HG03039 (cell line): ENCODE measurements around the gene TNFSF13.
A peak's percentile ranks its signal among the peaks of the same experiment; 100 is the strongest.

Source experiments
- ATAC-seq: cut with Tn5 transposase; IDR thresholded peaks from one replicate; pipeline ENCODE4 v1.9.1; 2021; ENCODE audit warnings: mild to moderate bottlenecking, moderate library complexity; ENCODE audit not compliant: unreplicated experiment

The TNFSF13 gene

GRCh38 chr17:7551396-7551795 lies 7.2 kb upstream of the TNFSF13 start:
- ATAC-seq: no peak

- no peak for ATAC-seq
Measured at GRCh38 chr17:7552621-7553051, 5.9 kb upstream of the TNFSF13 start.

DNA sequence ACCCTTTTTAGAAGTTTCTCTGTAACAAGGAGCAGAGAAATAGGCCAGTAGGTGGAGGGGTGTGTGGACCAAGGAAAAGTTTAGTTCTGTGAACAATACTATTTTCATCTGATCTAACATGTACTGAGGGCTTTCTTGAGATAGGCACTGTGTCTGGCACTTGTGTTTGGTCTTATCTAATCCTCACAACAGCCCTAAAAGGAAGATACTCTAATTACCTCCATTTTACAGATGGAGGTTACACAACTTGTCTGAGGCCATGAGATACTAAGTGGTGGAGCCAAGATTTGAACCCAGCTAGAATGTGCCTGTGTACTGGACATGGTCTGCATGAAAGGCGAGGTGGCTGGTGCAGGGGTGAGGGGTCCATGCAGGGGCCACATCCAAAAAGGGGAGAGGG lies 5.2 kb upstream of the TNFSF13 start:
- ATAC-seq: no peak

DNA sequence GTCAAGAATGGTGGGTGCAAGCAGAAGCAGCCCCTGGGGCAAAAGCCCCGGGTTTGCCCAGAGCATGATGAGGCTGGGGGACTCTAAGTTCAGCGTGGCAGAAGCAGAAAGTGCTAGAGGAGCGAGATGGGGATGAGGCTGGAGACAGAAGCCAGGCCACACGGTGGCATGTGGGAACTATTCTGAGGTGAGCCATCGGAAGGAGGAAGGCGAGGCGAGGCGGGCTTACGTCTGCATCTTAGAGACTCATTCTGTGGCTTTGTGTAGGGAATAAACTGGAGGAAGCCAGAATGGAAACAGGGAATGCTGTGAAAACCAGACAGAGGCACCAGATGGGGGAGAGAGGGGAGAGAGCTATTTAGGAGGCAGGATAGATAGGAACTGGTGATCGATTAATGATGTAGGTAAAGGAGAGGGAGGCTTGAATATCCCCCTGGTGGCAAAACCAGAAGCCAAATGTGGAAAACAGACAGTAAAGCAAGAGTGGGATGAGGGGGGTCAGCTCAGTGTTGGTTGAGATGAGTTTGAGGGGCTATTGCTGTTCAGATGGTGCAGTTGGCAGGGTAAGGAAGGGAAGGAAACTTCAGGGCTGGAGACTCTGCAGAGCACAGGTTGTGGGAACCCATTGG lies 3.1 kb upstream of the TNFSF13 start:
- no peak for ATAC-seq

- no peak for ATAC-seq
Measured at GRCh38 chr17:7556627-7557026, 1.9 kb upstream of the TNFSF13 start.

DNA sequence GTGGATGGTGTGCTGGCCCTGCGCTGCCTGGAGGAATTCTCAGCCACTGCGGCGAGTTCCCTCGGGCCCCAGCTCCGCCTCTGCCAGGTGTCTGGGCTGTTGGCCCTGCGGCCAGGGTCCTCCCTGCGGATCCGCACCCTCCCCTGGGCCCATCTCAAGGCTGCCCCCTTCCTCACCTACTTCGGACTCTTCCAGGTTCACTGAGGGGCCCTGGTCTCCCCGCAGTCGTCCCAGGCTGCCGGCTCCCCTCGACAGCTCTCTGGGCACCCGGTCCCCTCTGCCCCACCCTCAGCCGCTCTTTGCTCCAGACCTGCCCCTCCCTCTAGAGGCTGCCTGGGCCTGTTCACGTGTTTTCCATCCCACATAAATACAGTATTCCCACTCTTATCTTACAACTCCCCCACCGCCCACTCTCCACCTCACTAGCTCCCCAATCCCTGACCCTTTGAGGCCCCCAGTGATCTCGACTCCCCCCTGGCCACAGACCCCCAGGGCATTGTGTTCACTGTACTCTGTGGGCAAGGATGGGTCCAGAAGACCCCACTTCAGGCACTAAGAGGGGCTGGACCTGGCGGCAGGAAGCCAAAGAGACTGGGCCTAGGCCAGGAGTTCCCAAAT lies 1.3 kb upstream of the TNFSF13 start:
- no peak for ATAC-seq

- no peak for ATAC-seq
Measured at GRCh38 chr17:7557775-7558543, 591 bp upstream of the TNFSF13 start.

DNA sequence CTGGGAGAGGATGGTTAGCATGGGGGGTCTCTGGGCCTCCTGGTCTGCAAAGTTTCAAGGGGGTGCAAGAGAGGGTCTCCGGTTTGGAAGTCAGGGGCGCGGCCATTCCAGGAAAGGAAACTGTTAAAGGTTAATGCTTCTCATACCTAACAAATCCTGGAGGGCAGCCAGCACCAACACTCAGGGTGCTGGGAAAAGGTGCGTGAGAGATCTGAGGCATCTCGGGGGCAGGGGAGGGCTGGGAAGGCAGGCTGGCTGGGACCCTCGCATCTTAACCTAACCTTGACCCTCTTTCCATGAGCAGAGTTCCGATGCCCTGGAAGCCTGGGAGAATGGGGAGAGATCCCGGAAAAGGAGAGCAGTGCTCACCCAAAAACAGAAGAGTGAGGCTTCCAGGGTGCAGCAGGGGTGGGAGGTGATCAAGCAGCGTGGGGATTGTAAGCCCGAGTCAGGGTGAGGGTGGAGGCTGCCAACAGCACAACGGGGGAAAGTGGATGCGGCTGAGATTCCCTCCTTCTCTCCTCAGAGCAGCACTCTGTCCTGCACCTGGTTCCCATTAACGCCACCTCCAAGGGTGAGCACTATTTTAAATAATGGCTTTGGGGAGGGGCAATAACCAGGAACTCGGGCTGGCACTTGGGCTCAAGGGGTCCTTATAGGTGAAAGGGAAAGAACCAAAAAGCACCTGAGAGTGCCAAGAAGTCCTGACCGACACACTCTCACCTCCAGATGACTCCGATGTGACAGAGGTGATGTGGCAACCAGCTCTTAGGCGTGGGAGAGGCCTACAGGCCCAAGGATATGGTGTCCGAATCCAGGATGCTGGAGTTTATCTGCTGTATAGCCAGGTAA lies 996 bp downstream of the TNFSF13 start:
- no peak for ATAC-seq

DNA sequence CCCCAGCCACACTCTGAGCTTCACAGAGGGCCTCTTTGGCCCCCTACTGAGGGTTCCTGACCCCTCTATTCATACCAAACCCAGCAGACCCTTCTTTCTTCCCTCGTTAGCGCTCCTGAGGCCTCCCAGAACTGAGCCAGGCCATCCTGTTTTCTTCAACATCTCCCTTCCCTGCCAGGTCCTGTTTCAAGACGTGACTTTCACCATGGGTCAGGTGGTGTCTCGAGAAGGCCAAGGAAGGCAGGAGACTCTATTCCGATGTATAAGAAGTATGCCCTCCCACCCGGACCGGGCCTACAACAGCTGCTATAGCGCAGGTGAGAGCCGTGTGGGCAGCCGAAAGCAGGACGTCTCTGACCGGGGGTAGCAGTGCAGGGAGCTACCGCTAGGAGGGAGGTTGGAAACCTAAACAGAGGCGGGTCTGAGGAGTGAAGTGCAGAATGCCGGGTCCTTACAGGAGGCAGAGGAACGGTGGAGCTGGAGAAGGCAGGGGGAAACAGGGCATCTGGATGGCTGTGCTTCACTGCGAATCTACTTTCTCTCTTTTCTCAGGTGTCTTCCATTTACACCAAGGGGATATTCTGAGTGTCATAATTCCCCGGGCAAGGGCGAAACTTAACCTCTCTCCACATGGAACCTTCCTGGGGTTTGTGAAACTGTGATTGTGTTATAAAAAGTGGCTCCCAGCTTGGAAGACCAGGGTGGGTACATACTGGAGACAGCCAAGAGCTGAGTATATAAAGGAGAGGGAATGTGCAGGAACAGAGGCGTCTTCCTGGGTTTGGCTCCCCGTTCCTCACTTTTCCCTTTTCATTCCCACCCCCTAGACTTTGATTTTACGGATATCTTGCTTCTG lies 1.9 kb downstream of the TNFSF13 start:
- no peak for ATAC-seq

GRCh38 chr17:7561028-7561575 lies 2.6 kb downstream of the TNFSF13 start:
- peak; percentile 39 for ATAC-seq

GRCh38 chr17:7561589-7562207 lies 3.1 kb downstream of the TNFSF13 start, which contains the start of gene SENP3:
TSS of gene SENP3 (plus strand) at chr17:7561919. CDS start at chr17:7563077, 1,158 bp downstream.
- peak; percentile 61 for ATAC-seq

GRCh38 chr17:7562208-7562605 lies 3.7 kb downstream of the TNFSF13 start:
- ATAC-seq: peak; percentile 1

- ATAC-seq: no peak
Measured at GRCh38 chr17:7563115-7563869, 4.7 kb downstream of the TNFSF13 start.

DNA sequence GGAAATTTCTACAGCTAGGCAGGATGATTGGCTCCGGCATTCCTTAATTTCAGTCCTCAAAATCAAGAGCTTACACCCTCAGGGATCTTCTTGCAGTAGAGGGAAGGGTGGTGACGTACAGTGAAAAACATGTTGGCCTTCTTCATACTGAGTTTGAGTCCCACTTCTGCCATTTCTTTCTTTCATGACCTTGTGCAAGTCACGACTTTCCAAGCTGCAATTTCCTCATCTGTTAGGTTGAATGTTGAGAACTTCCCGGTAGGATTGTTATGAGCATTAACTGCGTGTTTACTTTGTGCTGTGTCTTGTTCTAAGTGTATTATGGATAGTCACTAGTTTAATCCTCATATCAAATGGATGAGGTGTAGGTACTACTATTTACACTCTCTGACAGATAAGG lies 11.0 kb downstream of the TNFSF13 start:
- ATAC-seq: no peak

DNA sequence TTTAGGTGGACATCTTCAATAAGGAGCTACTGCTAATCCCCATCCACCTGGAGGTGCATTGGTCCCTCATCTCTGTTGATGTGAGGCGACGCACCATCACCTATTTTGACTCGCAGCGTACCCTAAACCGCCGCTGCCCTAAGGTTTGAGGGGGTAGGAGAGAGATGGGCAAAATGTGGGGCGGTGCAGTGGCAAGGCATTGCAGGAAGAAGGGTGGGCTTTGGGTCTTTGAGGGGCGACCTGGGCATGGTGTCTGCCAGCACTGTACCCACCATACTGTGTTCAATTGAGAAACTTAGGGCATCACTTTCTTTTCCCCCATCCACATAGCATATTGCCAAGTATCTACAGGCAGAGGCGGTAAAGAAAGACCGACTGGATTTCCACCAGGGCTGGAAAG lies 11.8 kb downstream of the TNFSF13 start:
- no peak for ATAC-seq

DNA sequence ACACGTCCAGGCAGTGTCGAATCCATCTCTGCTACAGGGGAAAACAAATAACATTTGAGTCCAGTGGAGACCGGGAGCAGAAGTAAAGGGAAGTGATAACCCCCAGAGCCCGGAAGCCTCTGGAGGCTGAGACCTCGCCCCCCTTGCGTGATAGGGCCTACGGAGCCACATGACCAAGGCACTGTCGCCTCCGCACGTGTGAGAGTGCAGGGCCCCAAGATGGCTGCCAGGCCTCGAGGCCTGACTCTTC lies 13.7 kb downstream of the TNFSF13 start:
- ATAC-seq: no peak

- peak; percentile 83 for ATAC-seq
Measured at GRCh38 chr17:7572588-7573323, 14.2 kb downstream of the TNFSF13 start.

GRCh38 chr17:7573324-7574080 lies 15.0 kb downstream of the TNFSF13 start:
- no peak for ATAC-seq
